ENCODE data around the gene ITGA11.

Gene ITGA11

GRCh38 chr15:68413363-68414205, 18.4 kb downstream of the ITGA11 start:
- in situ Hi-C loops (cut with MboI; ENCODE audit: low sequenced_read_pairs), result no loop called here

DNA sequence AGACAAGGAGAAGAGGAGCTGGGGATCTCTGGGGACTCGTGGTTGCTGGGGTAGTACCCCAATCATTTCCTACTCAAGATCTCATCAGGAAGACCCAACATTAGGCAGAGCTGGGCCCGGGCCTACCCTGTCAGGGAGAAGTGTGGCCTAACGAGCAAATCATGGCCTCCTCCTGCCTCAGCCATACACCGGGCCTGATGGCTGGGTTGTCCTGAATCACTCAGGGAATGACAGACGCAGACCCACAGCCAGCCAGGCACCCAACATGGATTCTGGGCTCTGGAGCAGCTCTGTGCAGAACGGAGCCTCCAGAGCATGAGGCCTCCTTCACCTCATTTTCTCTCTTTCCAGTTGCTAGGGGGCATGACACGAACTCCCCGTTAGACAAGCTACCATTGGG, 19.7 kb downstream of the ITGA11 start:
- in situ Hi-C loops (cut with MboI; ENCODE audit: low sequenced_read_pairs), result no loop called here

GRCh38 chr15:68411735-68412134, 20.2 kb downstream of the ITGA11 start:
- in situ Hi-C loops (cut with MboI; ENCODE audit: low sequenced_read_pairs), result no loop called here

- in situ Hi-C loops (cut with MboI; ENCODE audit: low sequenced_read_pairs), result no loop called here
Observed at GRCh38 chr15:68411343-68411675, 20.7 kb downstream of the ITGA11 start.

GRCh38 chr15:68410466-68411342, 21.3 kb downstream of the ITGA11 start:
- in situ Hi-C loops (cut with MboI; ENCODE audit: low sequenced_read_pairs), result no loop called here

- in situ Hi-C loops (cut with MboI; ENCODE audit: low sequenced_read_pairs), result no loop called here
Observed at GRCh38 chr15:68409736-68410370, 22.1 kb downstream of the ITGA11 start.

DNA sequence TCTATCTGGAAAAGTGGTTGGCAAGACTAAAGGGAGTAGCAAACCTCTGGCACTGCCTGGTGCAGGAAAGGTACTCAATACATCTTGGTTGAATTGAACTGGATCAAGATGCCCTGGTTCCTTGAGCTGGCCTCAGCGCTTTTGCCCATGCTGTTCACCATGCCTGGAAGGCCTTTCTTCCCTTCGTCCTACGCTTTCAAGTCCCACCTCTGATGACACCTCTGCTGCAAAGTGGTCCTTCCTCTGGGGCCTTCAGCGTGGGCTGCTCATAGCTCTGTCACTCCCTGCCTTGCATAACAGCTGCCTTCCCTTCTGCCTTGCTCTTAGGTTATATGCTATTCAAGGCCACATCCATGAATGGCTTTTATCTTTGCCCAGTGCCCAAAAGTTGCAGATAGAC, 23.0 kb downstream of the ITGA11 start:
- in situ Hi-C loops (cut with MboI; ENCODE audit: low sequenced_read_pairs), result no loop called here

DNA sequence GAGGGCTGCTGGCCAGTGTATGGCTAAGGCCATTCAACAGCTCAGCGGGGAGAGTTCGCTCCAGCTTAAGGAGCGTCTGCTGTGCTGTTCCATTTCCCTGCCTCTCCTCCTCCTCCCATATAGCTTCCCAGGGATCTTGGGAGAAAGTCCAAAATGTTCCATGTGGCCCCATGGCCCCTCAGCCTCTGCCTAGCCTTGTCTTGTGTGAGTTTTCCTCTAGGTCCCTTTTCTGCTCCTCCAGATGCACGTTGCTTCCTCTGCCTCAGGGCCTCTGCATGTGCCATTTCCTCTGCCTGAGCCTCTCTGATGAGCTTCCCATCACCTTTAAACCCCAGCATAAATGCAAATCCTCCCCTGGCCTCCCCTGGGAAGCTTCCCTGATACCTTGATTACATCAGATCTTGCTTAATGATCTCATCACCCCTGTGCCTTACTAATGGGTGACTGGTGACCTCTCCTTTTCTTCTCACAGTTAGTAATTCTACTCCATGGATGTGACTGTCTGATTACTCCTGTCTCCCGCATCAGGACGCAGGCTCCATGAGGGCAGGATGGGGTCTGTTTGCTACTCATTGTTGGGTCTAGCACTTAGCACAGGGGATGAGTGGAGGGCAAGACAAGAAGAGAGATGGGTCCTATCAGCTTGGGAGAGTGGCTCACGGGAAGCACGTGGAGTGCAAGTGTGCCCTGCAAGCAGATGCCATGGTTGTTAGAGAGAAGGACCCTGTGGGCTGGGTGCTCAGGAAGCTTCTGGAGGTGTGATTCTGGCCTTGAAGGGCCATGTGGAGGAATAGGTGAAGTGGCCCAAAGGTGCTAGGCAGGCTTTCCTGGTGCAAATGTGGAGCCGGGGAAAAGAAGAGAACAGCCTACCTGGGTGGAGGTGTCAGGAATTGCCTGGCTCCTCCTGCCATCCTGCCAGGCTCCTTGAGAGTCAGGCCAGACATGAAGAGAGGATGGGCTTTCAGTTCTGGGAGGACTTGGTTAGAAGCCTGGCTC, 23.8 kb downstream of the ITGA11 start:
- in situ Hi-C loops (cut with MboI; ENCODE audit: low sequenced_read_pairs), result no loop called here

DNA sequence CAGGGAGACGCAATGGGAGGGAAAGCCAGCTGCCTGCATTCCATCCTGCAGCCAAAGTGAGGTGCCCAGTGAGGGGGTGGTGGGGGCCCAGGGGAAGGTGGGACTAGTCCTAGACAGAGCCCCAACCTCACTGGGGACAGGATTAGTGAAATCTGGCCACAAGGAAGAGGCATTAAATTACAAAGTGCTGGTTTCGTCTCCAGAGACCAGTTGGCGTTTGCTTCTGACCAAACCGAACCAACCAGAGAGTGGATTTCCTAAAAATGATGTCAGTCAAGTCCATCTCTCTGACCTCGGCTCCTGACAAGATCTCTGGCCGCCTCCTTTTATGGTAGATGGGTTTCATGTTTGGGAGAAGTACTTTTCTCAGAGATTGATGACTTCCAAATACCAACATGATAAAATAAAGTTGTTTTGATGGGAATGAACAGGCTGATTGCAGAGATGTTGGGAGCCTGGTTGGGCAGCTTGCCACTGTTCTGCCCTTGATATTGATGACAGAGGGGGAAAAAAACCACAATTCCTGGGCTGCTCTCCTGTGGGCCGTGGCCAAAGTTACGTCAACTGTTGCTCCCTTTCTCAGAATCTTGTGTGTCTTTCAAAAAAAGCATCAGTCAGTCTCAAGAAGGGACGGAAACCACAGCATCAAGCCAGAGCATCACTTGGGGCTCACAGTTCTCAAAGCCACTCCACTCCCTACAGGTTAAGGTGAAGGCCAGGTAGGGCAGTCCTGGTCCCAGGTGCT, 24.6 kb downstream of the ITGA11 start:
- in situ Hi-C loops (cut with MboI; ENCODE audit: low sequenced_read_pairs), result no loop called here

DNA sequence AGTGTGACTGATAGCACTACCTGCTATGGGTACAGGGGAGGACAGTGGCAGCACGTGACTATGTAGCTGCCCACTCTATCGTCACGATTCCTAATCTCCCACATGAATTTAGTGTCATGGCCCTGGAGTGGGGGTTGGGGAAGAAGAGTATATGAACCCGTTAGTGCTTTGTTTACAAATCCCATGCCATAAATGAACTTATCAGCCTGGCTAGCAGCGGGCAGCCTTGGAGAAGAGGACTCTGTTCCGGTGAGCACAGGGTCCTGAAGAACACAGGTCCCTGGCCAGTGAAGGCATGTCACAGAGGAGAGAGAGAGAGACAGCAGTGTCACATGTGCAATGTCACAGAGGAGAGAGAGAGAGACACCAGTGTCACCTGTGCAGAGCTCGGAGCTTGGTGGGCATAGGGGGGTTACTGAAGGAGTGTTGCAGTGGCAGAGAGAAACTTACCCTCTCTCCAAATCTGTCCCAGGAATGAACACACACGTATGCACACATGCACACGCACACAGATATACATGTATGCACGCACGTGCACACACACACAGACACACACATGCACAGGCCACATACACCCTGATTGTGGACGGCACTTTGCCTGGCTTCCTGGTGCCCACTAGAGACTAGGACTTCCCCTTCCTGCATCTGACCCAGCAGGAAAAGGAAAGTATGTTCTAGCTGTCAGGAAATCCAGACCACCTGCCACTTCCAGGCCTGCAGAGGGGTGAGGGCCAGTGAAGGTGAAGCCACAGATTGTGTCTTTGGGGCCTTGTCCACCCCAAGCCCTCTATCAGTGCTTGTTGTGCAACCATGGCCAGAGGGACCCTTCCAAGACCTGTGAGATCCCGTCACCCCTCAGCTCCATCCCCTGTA, 26.3 kb downstream of the ITGA11 start:
- in situ Hi-C loops (cut with MboI; ENCODE audit: low sequenced_read_pairs), result no loop called here

DNA sequence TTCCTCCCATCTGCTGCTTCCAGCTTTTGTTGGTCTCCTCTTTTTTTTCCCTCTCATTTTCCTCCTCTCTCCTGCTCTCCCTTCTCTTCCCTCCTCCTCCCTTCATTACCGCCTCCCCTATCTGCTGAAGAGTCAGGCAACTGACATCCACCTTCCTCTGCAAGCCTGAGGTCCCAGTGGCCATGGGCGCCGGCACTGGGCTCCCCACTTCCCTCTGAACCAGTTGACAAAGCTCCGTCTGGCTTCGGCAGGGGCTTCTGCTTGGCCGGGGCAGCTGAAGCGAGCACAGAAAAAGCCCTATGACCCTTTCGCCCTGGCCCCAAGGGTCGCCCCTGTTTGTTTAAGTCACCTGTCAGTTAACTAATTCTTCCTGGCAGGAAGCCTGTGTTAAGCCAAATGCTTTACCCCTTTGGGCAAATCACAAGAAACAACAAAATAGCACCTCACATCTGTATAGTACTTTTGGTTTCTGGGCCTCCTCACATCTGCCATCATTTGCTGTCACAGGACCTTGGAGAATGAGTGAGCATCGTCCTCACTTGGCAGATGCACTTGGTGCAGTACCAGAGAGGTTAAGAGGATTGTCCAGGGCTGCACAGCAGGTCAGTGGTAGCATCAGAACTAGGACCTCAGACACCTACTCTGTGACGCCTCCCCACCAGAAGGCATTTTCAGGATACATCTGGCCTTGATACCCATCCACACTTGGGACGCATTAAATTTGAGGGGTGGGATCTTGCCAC, 27.7 kb downstream of the ITGA11 start:
- in situ Hi-C loops (cut with MboI; ENCODE audit: low sequenced_read_pairs), result no loop called here

DNA sequence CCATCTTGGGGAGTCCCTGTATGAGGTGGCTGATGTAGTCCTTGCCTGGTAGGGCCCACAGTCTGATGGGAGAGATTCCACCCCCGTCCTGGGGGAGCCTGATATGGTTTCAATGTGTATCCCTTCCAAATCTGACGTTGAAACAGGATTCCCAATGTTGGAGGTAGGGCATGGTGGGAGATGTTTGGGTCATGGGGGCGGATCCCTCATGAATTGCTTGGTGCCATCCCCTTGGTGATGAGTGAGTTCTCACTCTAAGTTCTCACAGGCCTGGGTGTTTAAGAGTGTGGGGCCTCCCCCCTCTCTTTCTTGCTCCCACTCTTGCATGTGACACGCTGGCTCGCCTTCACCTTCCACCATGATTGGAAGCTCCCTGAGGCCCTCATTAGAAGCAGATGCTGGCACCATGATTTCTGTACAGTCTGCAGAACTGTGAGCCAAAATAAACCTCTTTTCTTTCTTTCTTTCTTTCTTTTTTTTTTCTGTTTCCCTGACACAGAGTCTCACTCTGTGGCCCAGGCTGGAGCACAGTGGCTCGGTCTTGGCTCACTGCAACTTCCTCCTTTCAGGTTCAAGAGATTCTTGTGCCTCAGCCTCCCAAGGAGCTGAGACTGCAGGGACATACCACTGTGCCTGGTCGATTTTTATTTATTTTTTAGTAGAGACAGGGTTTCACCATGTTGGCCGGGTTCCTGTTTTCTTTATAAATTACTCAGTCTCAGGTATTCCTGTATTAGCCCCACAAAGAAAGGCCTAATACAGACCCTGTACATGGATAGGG, 28.6 kb downstream of the ITGA11 start:
- in situ Hi-C loops (cut with MboI; ENCODE audit: low sequenced_read_pairs), result no loop called here

GRCh38 chr15:68402432-68403160, 29.4 kb downstream of the ITGA11 start:
- in situ Hi-C loops (cut with MboI; ENCODE audit: low sequenced_read_pairs), result no loop called here

GRCh38 chr15:68401496-68402431, 30.2 kb downstream of the ITGA11 start:
- in situ Hi-C loops (cut with MboI; ENCODE audit: low sequenced_read_pairs), result no loop called here

DNA sequence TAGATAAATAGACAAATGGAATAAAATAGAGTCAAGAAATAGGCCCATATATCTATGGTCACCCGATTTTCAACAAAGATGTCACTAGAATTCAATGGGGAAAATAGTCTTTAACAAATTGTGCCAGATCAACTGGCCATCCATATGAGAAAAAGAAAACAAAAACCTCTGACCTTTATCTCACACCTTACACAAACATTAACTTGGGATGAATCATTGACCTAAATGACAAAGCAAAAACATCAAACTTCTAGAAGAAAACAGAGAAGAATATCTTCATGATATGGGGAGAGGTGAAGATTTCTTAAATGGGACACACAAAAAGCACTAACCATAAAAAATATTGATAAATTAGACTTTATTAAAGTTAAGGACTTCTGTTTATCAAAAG, 31.9 kb downstream of the ITGA11 start:
- in situ Hi-C loops (cut with MboI; ENCODE audit: low sequenced_read_pairs), result no loop called here
